ENCODE data around the gene PCIF1. TPM values are rescaled to one million over a fixed set of nuclear protein-coding genes. Genes with fewer than 3 reads are reported as not detected.

Gene PCIF1
- total RNA-seq, 2 experiments from 2014 or later, result 54.5 to 58.3 TPM

- H3K27ac Mint-ChIP-seq, result peak overlapping the region; percentile 82
- no peaks in the 10 kb centered on the region for H3K9me3 Mint-ChIP-seq
- POLR2A ChIA-PET, result interaction anchor here (0.8 to 2.0 kb wide), 6 partner anchors 18 to 97 kb away, joined by 4 to 13 read pairs (median 5); partner anchors contain the start of genes CTSA, NEURL2, PCIF1 and UBE2C
- ATAC-seq (ENCODE audit: low read depth), result no peak
- DNase-seq, result no peak
- H3K27me3 Mint-ChIP-seq, result peaks cover 9% of the 10 kb centered on the region
- H3K4me1 Mint-ChIP-seq, result peaks cover 14% of the 10 kb centered on the region
- peak overlapping the region; percentile 72 for H3K4me3 Mint-ChIP-seq
- no peaks in the 10 kb centered on the region for H3K36me3 Mint-ChIP-seq
Observed at GRCh38 chr20:45909817-45910669, 24.4 kb upstream of the PCIF1 start.

DNA sequence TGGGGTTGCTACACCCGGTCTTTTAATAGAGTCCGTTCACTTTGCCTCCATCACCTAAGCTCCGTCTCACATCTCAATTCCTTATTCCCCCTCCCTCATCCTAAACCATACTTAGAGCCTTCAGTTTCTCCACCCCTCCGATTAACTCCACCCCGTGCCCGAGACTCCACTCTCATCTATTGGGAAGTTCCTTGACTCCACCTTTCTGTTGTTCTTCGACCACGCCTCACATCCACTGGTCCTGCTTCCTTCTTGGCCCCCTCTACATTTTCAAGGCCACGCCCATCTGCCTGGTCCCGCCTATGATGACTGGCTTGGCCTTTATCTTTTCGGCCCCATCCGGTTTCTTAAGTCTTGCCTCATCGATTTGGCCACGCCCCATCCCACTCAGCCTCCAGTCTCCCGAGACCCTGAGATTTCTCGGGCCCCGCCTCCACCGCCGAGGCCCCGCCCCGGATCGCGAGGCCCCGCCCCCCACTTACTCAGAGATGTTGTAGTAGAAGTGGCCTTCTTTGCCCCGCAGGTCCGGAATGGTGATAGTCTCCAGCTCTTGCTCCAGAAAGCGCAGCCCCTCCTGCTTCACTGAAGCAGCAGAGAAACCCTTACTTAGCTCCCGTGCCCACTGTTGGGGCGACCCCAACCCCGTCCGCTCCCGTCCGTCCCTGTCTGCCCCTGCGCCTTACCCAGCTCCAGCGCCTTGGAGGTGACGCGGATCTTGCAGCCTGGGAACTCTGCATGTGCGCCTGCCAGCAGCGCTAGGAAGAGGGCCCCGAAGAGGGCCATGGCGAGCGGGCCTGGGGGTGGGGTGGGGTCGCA lies 23.6 kb upstream of the PCIF1 start:
- POLR2A ChIA-PET, result interaction anchor here (0.7 to 1.5 kb wide), 8 partner anchors 19 to 119 kb away, joined by 3 to 18 read pairs (median 4); partner anchors contain the start of genes CTSA, DNTTIP1, NEURL2 and PCIF1
- H3K4me1 Mint-ChIP-seq, result peaks cover 14% of the 10 kb centered on the region
- H3K36me3 Mint-ChIP-seq, result no peaks in the 10 kb centered on the region
- H3K4me3 Mint-ChIP-seq, result peak overlapping the region; percentile 72
- peaks cover 9% of the 10 kb centered on the region for H3K27me3 Mint-ChIP-seq
- DNase-seq (peak; percentile 97), ATAC-seq (ENCODE audit: low read depth) (peak; percentile 93)
- peak overlapping the region; percentile 82 for H3K27ac Mint-ChIP-seq
- no peaks in the 10 kb centered on the region for H3K9me3 Mint-ChIP-seq

DNA sequence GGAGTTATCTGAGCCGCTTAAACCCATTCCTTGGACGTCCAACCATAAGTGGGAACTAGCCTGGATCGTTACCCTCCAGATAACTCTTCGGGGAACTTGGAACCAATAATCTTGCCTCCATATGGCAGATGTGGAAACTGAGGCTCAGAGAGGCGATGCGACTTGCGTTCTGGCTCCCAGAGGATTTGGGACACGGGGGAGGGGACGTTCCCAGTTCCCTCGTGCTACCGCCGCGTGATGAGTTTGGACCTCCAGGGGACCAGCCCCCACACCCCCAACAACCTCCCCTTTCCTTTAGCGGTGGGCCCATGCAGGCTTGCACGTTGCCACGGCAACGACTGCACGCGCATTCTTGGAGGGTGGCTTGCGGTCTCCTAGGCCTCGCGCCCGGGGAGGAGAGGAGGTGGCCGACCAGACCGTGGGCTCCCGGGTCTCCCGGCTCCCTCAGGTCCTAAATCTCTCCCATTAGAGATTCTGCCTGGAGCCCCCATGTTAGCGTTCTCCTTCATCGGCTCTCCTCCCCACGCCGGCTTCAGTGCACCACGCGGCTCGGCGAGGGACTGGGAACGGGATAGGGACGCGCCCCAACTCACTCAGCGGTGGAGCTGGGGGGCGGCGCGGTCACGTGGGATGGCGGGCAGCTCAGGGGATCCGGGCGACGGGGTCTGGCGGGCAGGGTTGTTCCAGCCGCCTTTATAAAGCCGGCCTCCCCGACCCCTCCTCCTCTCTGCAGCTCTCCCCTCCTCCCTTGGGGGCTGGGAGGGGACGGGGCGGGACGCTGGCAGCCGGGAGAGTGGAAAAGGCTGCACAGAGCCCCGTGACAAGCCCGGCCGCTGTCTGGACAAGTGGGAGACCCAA lies 22.8 kb upstream of the PCIF1 start, which contains the start of gene PLTP:
TSS of gene PLTP (minus strand) at position 670 of the 858 bp plus-strand sequence. CDS start 703 bp downstream, outside the sequence.
- peak within 1 kb of the TSS; percentile 72 for H3K4me3 Mint-ChIP-seq
- H3K27me3 Mint-ChIP-seq, result peaks cover 9% of the 10 kb centered on the region
- H3K27ac Mint-ChIP-seq, result peak within 1 kb of the TSS; percentile 73
- no peaks in the 10 kb centered on the region for H3K36me3 Mint-ChIP-seq
- H3K9me3 Mint-ChIP-seq, result no peaks in the 10 kb centered on the region
- ATAC-seq (ENCODE audit: low read depth) (no peak), DNase-seq (peak; percentile 62)
- H3K4me1 Mint-ChIP-seq, result peaks cover 14% of the 10 kb centered on the region
- POLR2A ChIA-PET, result interaction anchor here (0.5 to 1.5 kb wide), 7 partner anchors 23 to 120 kb away, joined by 3 to 18 read pairs (median 4); partner anchors contain the start of genes DNTTIP1, PCIF1, UBE2C and WFDC3

DNA sequence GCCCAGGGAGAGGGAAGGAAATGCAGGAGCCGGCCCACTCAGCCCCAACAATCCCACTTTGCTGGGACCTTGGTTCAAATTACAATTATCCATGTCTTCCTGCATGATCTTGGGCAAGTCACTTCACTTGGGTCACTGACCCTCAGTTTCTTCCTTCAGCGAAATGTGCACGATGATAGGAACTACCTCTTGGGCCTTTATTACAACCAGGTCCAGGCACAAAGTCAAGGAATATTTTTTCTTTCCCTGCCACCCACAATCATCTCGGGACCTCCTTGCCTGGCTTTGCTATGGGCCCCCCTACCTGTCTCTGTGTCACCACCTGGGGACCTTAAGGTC lies 22.2 kb upstream of the PCIF1 start:
- ATAC-seq (ENCODE audit: low read depth) (no peak), DNase-seq (no peak)
- Mint-ChIP-seq H3K27me3 (peaks cover 12% of the 10 kb centered on the region), H3K9me3 (no peaks in the 10 kb centered on the region), H3K4me1 (peaks cover 14% of the 10 kb centered on the region), H3K27ac (no peak overlapping the region), H3K4me3 (peak overlapping the region; percentile 39), H3K36me3 (no peaks in the 10 kb centered on the region)
- POLR2A ChIA-PET, result interaction anchor here (0.5 to 0.6 kb wide), 2 partner anchors 22 to 28 kb away, joined by 3 to 5 read pairs; partner anchors contain the start of gene PCIF1

DNA sequence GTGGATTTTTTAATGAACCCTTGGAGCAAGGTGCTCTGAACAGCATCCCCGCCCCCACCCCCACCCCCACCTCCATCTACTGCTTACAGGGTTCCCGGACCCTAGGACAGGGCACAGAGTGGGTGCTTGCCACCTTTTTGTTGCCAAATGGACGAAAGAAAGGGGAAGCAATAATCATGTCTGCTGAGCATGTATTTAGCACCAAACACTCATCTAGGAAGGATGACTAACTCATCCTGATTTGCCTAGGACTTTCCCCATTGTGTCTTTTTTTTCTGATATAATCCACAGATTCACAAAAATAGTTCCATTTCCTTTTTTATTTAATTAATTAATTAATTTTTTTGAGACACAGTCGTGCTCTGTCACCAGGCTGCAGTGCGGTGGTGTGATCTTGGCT lies 21.4 kb upstream of the PCIF1 start:
- no peak for ATAC-seq (ENCODE audit: low read depth)
- no peak for DNase-seq
- Mint-ChIP-seq H3K27me3 (peaks cover 12% of the 10 kb centered on the region), H3K4me3 (no peak overlapping the region), H3K36me3 (no peaks in the 10 kb centered on the region), H3K9me3 (no peaks in the 10 kb centered on the region), H3K27ac (no peak overlapping the region), H3K4me1 (peaks cover 14% of the 10 kb centered on the region)
- POLR2A ChIA-PET, result interaction anchor here (1.0 kb wide), 1 partner anchor 21 kb away, joined by 3 read pairs; the partner anchor contains the start of gene PCIF1

DNA sequence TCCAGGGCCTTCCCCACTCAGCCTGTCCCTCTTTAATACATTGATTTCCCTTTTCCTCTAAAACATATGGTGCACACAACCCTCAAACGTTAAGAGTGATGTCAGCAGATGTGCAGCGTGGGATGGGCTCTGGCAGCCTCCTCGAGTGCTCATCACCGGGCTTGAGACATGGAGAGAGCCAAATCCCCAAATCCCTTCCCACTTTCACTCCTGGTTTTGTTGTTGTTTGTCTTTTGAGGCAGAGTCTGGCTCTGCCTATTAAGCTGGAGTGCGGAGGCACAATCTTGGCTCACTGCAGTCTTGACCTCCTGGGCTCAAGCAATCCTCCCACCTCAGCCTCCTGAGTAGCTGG lies 16.7 kb upstream of the PCIF1 start:
- no peaks in the 10 kb centered on the region for H3K36me3 Mint-ChIP-seq
- no peak overlapping the region for H3K4me3 Mint-ChIP-seq
- peaks cover 25% of the 10 kb centered on the region for H3K27me3 Mint-ChIP-seq
- POLR2A ChIA-PET, result no interaction called here
- no peak overlapping the region for H3K27ac Mint-ChIP-seq
- DNase-seq, result no peak
- no peaks in the 10 kb centered on the region for H3K9me3 Mint-ChIP-seq
- H3K4me1 Mint-ChIP-seq, result peaks cover 3% of the 10 kb centered on the region
- ATAC-seq (ENCODE audit: low read depth), result no peak

DNA sequence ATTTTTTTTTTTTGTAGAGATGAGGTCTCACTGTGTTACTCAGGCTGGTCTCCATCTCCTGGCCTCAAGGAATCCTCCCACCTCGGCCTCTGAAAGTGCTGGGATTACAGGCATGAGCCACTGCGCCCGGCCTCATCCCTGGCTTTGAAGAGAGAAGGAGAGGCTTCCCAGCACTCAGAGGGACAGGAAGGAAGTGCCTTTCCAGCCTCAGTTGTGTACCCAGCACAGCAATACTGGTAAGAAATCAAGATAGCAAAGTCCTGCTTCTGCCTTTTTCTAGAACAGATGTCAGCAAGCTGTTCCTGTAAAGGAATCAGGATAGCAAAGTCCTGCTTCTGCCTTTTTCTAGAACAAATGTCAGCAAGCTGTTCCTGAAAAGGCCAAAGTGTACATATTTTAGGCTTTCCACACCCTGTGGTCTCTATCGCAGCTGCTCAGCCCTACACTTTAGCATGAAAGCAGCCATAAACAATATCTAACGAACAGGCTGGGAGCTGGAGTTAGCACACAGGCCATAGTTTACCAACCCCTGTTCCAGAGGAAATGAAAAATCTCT lies 16.2 kb upstream of the PCIF1 start:
- Mint-ChIP-seq H3K4me1 (peaks cover 3% of the 10 kb centered on the region), H3K36me3 (no peaks in the 10 kb centered on the region), H3K27me3 (peaks cover 27% of the 10 kb centered on the region), H3K9me3 (no peaks in the 10 kb centered on the region), H3K4me3 (no peak overlapping the region), H3K27ac (no peak overlapping the region)
- ATAC-seq (ENCODE audit: low read depth), result no peak
- POLR2A ChIA-PET, result interaction anchor here (0.6 kb wide), 1 partner anchor 88 kb away, joined by 3 read pairs; no protein-coding TSS in a partner anchor
- no peak for DNase-seq

- H3K27me3 Mint-ChIP-seq, result peaks cover 27% of the 10 kb centered on the region
- DNase-seq (no peak), ATAC-seq (ENCODE audit: low read depth) (no peak)
- H3K4me1 Mint-ChIP-seq, result peaks cover 3% of the 10 kb centered on the region
- no peak overlapping the region for H3K27ac Mint-ChIP-seq
- H3K36me3 Mint-ChIP-seq, result no peaks in the 10 kb centered on the region
- POLR2A ChIA-PET, result interaction anchor here (0.6 to 1.3 kb wide), 2 partner anchors 16 to 89 kb away, joined by 3 read pairs; no protein-coding TSS in a partner anchor
- no peaks in the 10 kb centered on the region for H3K9me3 Mint-ChIP-seq
- H3K4me3 Mint-ChIP-seq, result no peak overlapping the region
Observed at GRCh38 chr20:45918779-45919537, 15.5 kb upstream of the PCIF1 start.

DNA sequence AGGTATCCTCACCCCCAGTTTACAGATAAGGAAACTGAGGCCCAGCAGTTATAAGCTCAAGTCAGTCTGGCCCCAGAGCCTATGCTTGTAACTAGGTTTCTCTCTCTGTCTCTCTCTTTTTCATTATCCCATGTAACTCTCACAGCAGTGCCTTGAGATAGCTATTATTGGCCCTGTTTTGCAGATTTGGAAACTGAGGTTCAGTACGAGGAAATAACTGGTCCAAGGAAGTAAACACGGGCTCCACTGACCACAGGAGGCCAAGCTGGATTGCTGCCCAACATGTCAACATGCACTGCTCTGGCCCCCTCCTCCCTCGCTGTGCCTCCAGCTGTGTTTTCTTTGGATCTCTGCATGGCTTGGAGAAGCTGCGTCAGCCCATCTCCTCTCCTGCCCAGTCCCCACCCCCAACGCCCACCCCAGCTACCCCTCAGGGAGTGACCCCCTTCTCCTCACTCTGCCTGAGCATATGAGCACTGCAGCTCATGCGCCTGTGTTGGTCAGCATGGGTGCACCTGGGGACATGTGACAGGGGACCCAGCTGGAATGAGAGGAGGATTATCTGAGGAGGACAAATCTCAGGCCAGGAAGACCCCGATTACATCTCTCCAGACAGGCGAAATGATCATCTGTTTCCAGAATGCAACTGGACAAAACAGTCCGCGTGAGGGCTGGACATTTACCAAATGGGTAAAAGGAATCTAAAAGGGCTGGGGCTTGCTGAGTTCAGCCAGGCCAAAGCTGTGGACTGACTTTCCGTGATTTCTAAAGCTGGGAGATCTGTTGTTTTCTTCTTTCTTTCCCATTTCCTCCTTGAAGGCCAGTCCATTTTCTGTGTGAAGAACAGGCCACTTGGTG lies 14.7 kb upstream of the PCIF1 start:
- Mint-ChIP-seq H3K9me3 (no peaks in the 10 kb centered on the region), H3K27ac (no peak overlapping the region), H3K4me1 (no peaks in the 10 kb centered on the region), H3K27me3 (peaks cover 27% of the 10 kb centered on the region), H3K4me3 (no peak overlapping the region), H3K36me3 (no peaks in the 10 kb centered on the region)
- ATAC-seq (ENCODE audit: low read depth) (no peak), DNase-seq (no peak)
- POLR2A ChIA-PET, result interaction anchor here (1.3 kb wide), 1 partner anchor 16 kb away, joined by 3 read pairs; no protein-coding TSS in a partner anchor

DNA sequence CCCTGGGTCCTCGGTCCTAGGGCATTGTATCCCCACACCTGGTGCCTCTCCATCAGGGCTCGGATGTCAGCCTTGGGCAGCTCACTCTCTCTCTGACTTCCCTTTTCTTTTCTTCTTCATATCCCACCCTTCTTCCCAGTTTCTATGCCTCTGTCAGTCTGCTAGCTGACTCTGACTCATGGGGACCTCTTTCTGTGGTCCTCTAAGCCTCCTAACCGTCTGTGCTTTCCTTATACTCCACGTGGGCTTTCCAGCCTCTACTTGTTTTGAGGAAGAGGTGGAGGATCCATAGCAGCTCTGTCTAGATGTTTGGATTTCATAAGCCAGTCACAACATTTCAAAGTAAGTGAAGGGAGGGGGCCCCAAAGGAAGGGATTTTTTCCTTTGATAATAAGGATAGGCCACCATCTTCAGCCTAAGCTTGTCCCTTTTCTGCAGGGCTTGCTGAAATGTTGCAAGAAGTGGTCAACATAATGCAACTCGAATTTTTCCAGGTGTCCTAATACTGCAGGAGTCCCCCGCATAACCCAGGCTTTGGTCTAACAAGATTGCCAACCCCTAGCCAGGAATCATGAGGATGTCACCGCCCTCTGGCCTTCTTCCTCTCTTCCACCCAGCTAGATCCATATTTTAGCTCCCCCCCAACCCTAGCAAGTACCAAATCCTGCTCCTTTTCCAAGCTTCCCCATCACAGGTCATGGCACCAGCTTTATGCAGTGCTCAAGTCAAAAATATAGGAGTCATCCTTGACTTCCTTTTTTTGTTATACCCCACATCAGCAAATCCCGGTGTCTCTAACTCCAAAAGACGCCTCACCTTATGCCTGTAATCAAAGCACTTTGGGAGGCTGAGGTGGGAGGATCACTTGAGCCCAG lies 13.8 kb upstream of the PCIF1 start:
- ATAC-seq (ENCODE audit: low read depth) (no peak), DNase-seq (no peak)
- Mint-ChIP-seq H3K27ac (no peak overlapping the region), H3K27me3 (peaks cover 33% of the 10 kb centered on the region), H3K4me1 (no peaks in the 10 kb centered on the region), H3K4me3 (no peak overlapping the region), H3K9me3 (no peaks in the 10 kb centered on the region), H3K36me3 (no peaks in the 10 kb centered on the region)
- POLR2A ChIA-PET, result interaction anchor here (1.2 to 1.3 kb wide), 2 partner anchors 13 to 15 kb away, joined by 3 read pairs; no protein-coding TSS in a partner anchor

Measured in activated naive CD8-positive, alpha-beta T cell treated with anti-CD3 and anti-CD28 coated beads, Interleukin-2, amount 10 ng/mL, durations not matched to agents 7 days and 5 days (primary cell).